Fibroblast of lung (primary cell): ENCODE results near the gene SCAF4.

Experiments used
- CTCF ChIP-seq, 2 donors: IDR thresholded peaks in 1 of 2; conservative IDR thresholded peaks in 1 of 2; 1 replicate in 1 of 2; 2 replicates in 1 of 2; pipeline ENCODE4 v1.5.1; 2011 to 2012; ENCODE audit warnings: low read length in 2 of 2, control low read depth in 1 of 2, inconsistent platforms in 1 of 2, low read depth in 1 of 2, mild to moderate bottlenecking in 1 of 2
- EZH2 ChIP-seq: IDR thresholded peaks from 2 replicates; pipeline ENCODE4 v1.5.1; 2012; ENCODE audit warnings: low read length, control low read depth, mild to moderate bottlenecking; ENCODE audit errors: missing control alignments

GRCh38 chr21:31665397-31665796, 66.5 kb downstream of the SCAF4 start:
- no peak for TF ChIP-seq CTCF (conservative IDR thresholded peaks at IDR 0.05 in 1 of 2, IDR thresholded peaks at IDR 0.05 in 1 of 2; ENCODE audit: low read depth in 1 of 2, low read length in 2 of 2)
- TF ChIP-seq EZH2: no peak
